NOMO-1 (cell line): ENCODE results near the gene TNS1.
A peak's percentile ranks its signal among the peaks of the same experiment; 100 is the strongest.

ENCODE experiments used
- DNase-seq, 2 experiments: peaks; one replicate each; lab custom pipeline; 2025; ENCODE audit not compliant: unreplicated experiment in 2 of 2; lab: John Stamatoyannopoulos, UW

TNS1 gene

GRCh38 chr2:217880891-217881290, 121.9 kb downstream of the TNS1 start:
- no peak for DNase-seq

GRCh38 chr2:217880287-217880889, 122.4 kb downstream of the TNS1 start:
- no peak for DNase-seq

- no peak for DNase-seq
Observed at GRCh38 chr2:217878915-217879590, 123.7 kb downstream of the TNS1 start.

- DNase-seq, result no peak
Observed at GRCh38 chr2:217877866-217878265, 124.9 kb downstream of the TNS1 start.

- DNase-seq, result no peak
Observed at GRCh38 chr2:217876253-217876570, 126.6 kb downstream of the TNS1 start.

GRCh38 chr2:217875556-217876252, 127.1 kb downstream of the TNS1 start:
- no peak for DNase-seq

GRCh38 chr2:217875138-217875537, 127.7 kb downstream of the TNS1 start:
- peak in 1 of 2 experiments; percentile 1 for DNase-seq

- no peak for DNase-seq
Observed at GRCh38 chr2:217873371-217873770, 129.4 kb downstream of the TNS1 start.

- no peak for DNase-seq
Observed at GRCh38 chr2:217872319-217872718, 130.5 kb downstream of the TNS1 start.

GRCh38 chr2:217870528-217871011, 132.2 kb downstream of the TNS1 start:
- DNase-seq, result no peak

- DNase-seq, result no peak
Observed at GRCh38 chr2:217868911-217869334, 133.9 kb downstream of the TNS1 start.

GRCh38 chr2:217868265-217868892, 134.4 kb downstream of the TNS1 start:
- DNase-seq, result no peak

- DNase-seq, result no peak
Observed at GRCh38 chr2:217866457-217866856, 136.3 kb downstream of the TNS1 start.

- no peak for DNase-seq
Observed at GRCh38 chr2:217864963-217865772, 137.6 kb downstream of the TNS1 start.

GRCh38 chr2:217863883-217864282, 138.9 kb downstream of the TNS1 start:
- DNase-seq, result no peak

GRCh38 chr2:217861334-217861877, 141.4 kb downstream of the TNS1 start:
- DNase-seq, result no peak

GRCh38 chr2:217859926-217860325, 142.9 kb downstream of the TNS1 start:
- no peak for DNase-seq

GRCh38 chr2:217858519-217859491, 144.0 kb downstream of the TNS1 start:
- no peak for DNase-seq
